ENCODE data around the gene GAK.

The GAK gene

GRCh38 chr4:830601-831482 lies 101.3 kb downstream of the GAK start:
- DNase-seq (ENCODE audit: insufficient read length, low spot score) (no peak), FAIRE-seq (no peak)
- TF ChIP-seq CTCF (IDR thresholded peaks at IDR 0.05; ENCODE audit: insufficient read depth, missing control alignments) = no peak

GRCh38 chr4:829761-830600 lies 102.1 kb downstream of the GAK start:
- FAIRE-seq (no peak), DNase-seq (ENCODE audit: insufficient read length, low spot score) (no peak)
- no peak for TF ChIP-seq CTCF (IDR thresholded peaks at IDR 0.05; ENCODE audit: insufficient read depth, missing control alignments)

GRCh38 chr4:829291-829690 lies 102.8 kb downstream of the GAK start:
- no peak for FAIRE-seq
- no peak for TF ChIP-seq CTCF (IDR thresholded peaks at IDR 0.05; ENCODE audit: insufficient read depth, missing control alignments)
- no peak for DNase-seq (ENCODE audit: insufficient read length, low spot score)

DNA sequence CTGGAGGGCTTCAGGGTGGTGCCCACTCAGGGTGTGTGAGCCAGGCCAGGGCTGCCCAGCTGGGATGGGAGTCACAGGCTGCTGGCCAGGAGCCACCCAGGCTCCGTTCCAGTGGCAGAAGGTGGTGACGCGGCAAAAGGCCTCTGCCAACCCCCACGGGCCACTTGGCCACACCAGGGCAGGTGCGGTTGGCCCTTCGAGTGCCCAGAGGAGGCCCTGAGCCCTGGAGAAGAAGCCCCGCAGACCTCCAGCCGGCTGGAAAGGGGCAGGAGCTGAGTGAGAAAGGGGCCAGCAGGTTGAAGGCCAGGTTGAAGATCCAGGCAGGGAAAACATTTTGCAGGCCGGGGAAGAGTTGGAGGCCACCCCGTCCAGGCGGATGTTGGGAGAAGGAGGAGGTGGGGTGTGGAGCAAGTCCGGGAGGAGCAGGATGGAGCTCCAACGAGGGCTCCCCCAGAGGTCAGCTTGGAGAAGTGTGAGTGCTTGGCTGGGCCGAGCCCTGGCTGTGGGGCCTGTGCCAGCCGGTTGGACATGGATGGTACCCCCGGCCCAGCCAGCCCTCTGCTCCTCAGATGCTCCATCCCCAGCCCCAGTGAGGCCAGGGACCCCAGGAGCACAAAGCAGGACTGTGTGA lies 103.4 kb downstream of the GAK start:
- FAIRE-seq (no peak), DNase-seq (ENCODE audit: insufficient read length, low spot score) (no peak)
- TF ChIP-seq CTCF (IDR thresholded peaks at IDR 0.05; ENCODE audit: insufficient read depth, missing control alignments) = no peak

DNA sequence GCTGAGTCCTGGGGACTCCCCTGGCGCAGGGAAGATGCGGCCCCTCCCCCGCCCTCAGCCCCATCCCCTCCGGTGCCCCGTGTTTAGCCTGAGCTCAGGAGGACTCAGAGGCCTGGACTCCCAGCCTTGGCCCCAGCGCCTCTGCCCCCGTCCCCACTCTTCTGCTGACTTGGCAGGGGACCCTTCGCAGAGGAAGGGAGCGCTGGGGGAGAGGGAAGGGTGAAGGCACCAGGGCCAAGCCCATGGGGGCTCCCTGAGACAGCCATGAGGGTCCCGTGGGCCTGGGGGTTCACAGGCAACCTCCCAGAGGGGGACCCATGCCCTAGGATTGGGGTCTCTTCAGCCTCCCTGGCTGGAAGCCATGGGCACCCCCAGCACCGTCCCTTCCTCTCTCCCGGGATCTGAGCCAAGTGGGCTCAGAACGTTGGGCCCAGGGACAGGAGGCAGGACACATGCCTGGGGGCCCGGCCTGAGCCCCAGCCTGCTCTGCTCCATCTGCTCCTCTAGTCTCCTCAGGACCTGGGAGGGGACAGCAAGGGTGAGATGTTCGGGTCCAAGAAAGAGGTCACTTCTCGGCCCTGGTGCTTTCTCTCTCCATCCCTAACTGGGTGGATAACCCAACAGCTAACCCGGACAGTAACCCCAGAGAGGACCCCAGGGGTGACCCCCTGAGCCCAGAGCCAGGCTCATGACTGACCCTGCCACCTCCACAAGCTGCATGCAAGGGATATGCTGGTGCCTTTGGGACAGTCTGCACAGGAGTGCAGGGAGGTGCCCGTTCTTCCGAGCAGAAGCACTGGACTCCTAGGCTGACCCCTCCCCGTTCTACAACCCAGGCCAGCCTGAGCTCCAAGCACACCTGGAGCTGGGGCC lies 104.7 kb downstream of the GAK start:
- TF ChIP-seq CTCF (IDR thresholded peaks at IDR 0.05; ENCODE audit: insufficient read depth, missing control alignments) = no peak
- no peak for FAIRE-seq
- DNase-seq (ENCODE audit: insufficient read length, low spot score) = no peak

DNA sequence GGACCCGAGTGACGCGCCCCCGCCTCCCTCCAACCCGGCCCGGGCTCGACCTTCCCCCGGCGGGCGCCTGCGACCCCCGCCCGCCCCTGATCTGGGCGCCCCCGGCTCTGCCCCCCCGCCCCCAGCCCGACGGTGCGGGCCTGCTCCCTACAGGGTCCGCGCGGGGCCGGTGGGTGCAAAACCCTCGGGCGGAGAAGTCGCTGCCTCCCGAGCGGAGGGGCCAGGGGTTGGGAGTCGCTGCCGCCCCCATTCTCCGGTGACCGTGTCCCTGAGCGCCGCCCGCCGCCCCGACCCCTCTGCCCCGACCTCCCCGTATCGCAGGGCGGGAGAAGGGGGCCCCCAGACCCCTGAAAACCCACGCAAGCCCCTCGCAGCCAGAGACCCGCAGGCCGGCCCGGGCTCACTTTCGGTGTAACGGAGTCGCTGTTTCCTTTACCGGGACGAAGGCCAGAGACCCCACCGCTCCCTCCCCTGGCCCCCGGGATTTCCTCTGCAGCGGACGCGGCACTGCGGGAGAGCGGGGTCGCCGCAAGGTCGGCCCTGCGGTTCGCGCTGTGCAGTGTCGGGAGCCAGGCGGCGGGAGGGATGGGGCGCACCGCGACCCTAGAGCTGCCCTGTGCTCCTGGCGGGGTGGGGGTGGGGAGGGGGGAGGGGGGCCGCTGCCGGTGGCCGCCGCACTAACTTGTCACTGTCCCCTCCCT lies 105.5 kb downstream of the GAK start:
- no peak for TF ChIP-seq CTCF (IDR thresholded peaks at IDR 0.05; ENCODE audit: insufficient read depth, missing control alignments)
- FAIRE-seq = no peak
- no peak for DNase-seq (ENCODE audit: insufficient read length, low spot score)

All from D721Med (cell line).